ENCODE measurements around the gene ZNF432. TPM values are rescaled to one million over a fixed set of nuclear protein-coding genes. Genes with fewer than 3 reads are reported as not detected.
"Not testable (repeated sequence)": the region's sequence is repeated elsewhere in the genome, so short reads cannot be mapped to it uniquely, and the experiment has no call there.

The ZNF432 gene
- total RNA-seq, 1 donor from 2014 or later = 11.3 TPM

DNA sequence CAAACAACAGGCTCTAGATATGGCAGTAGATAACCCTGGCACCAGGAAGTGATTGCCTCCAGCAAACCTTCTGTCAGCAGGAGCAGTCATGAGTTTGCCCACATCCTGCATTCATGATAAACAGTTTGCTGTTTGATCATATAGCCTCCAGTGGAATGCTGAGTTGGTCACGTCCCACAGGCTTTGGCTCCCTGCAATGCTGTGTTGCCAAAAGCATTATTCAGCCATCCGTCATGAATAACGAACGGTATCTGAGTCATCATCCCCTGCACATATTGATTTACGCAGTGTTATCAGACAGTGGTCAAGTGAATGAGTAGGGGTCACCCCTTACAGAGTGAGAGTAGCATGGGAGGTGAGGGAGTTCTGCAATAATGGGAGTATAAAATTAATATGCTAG, 21.9 kb upstream of the ZNF432 start:
- Histone ChIP-seq H3K9me3 (peaks cover 93% of the 10 kb centered on the region), H3K27ac (no peak overlapping the region), H3K4me1 (no peaks in the 10 kb centered on the region), H3K4me3 (no peak overlapping the region), H3K27me3 (ENCODE audit: low read depth) (no peaks in the 10 kb centered on the region), H3K36me3 (peaks cover 77% of the 10 kb centered on the region)
- no peak for DNase-seq
- intact Hi-C loops (cut with DNase I) = no loop called here
- TF ChIP-seq, protein P1, sequence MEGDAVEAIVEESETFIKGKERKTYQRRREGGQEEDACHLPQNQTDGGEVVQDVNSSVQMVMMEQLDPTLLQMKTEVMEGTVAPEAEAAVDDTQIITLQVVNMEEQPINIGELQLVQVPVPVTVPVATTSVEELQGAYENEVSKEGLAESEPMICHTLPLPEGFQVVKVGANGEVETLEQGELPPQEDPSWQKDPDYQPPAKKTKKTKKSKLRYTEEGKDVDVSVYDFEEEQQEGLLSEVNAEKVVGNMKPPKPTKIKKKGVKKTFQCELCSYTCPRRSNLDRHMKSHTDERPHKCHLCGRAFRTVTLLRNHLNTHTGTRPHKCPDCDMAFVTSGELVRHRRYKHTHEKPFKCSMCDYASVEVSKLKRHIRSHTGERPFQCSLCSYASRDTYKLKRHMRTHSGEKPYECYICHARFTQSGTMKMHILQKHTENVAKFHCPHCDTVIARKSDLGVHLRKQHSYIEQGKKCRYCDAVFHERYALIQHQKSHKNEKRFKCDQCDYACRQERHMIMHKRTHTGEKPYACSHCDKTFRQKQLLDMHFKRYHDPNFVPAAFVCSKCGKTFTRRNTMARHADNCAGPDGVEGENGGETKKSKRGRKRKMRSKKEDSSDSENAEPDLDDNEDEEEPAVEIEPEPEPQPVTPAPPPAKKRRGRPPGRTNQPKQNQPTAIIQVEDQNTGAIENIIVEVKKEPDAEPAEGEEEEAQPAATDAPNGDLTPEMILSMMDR (IDR thresholded peaks at IDR 0.05) = no peak
- no peak for ATAC-seq

DNA sequence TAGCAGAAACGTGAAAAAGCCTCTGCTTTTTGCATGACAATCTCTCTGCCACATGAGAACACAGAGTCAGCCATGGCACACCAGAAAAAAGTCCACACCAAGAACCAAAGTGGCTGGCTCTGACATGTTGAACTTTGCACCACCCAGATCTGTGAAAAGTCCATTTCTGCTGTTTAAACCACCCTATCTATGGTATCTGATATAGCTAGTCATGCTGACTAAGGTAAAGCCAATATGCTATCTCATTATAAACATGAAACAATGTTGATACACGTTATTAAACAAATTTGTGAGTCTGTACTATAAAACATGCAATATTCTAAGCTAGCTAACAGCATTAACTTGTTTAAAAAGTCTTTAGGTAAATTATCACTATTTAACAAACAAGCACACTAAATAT, 21.0 kb upstream of the ZNF432 start:
- TF ChIP-seq, protein P1 (IDR thresholded peaks at IDR 0.05) = no peak
- intact Hi-C loops (cut with DNase I) = no loop called here
- no peaks in the 10 kb centered on the region for H3K27me3 ChIP-seq (ENCODE audit: low read depth)
- peaks cover 69% of the 10 kb centered on the region for H3K36me3 ChIP-seq
- H3K9me3 ChIP-seq = peaks cover 97% of the 10 kb centered on the region
- no peak overlapping the region for H3K27ac ChIP-seq
- H3K4me3 ChIP-seq = no peak overlapping the region
- no peak for ATAC-seq
- H3K4me1 ChIP-seq = no peaks in the 10 kb centered on the region
- no peak for DNase-seq

DNA sequence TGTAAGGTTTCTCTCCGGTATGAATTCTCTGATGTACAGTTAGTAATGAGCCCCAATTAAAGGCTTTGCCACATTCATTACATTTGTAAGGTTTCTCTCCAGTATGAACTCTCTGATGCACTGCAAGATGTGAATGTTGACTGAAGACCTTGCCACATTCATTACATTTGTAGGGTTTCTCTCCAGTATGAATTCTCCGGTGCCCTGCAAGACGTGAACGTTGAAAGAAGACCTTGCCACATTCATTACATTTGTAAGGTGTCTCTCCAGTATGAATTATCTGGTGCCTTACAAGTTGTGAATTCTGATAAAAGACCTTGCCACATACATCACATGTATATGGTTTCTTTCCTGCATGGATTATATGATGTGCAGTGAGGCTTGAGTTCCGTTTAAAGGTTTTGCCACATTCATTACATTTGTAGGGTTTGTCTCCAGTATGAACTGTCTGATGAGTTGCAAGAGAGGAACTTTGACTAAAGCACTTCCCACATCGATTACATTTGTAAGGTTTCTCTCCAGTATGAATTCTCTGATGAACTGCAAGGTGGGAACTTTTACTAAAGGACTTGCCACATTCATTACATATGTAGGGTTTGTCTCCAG, 17.7 kb upstream of the ZNF432 start:
- Histone ChIP-seq H3K27me3 (ENCODE audit: low read depth) (no peaks in the 10 kb centered on the region), H3K36me3 (peaks cover 51% of the 10 kb centered on the region), H3K4me3 (no peak overlapping the region), H3K9me3 (peaks cover 100% of the 10 kb centered on the region), H3K27ac (no peak overlapping the region), H3K4me1 (no peaks in the 10 kb centered on the region)
- no peak for ATAC-seq
- DNase-seq = no peak
- intact Hi-C loops (cut with DNase I) = no loop called here
- TF ChIP-seq, protein P1 (IDR thresholded peaks at IDR 0.05) = no peak

- H3K27me3 ChIP-seq (ENCODE audit: low read depth) = no peaks in the 10 kb centered on the region
- H3K4me3 ChIP-seq = no peak overlapping the region
- ATAC-seq (no peak), DNase-seq (no peak)
- H3K4me1 ChIP-seq = no peaks in the 10 kb centered on the region
- H3K27ac ChIP-seq = no peak overlapping the region
- H3K36me3 ChIP-seq = peaks cover 44% of the 10 kb centered on the region
- intact Hi-C loops (cut with DNase I) = no loop called here
- peaks cover 100% of the 10 kb centered on the region for H3K9me3 ChIP-seq
- TF ChIP-seq, protein P1 (IDR thresholded peaks at IDR 0.05) = no peak
These were observed 16.8 kb upstream of the ZNF432 start for GRCh38 chr19:52065399-52065798.

GRCh38 chr19:52056480-52056879, 7.8 kb upstream of the ZNF432 start:
- ATAC-seq; H3K27ac ChIP-seq; DNase-seq; intact Hi-C loops (cut with DNase I); H3K36me3 ChIP-seq; H3K27me3 ChIP-seq (ENCODE audit: low read depth); H3K4me3 ChIP-seq; H3K4me1 ChIP-seq: not testable (repeated sequence)
- peaks cover 84% of the 10 kb centered on the region for H3K9me3 ChIP-seq

GRCh38 chr19:52051736-52052135, 3.1 kb upstream of the ZNF432 start:
- H3K27ac ChIP-seq; H3K4me3 ChIP-seq; DNase-seq; intact Hi-C loops (cut with DNase I); H3K27me3 ChIP-seq (ENCODE audit: low read depth); H3K36me3 ChIP-seq; ATAC-seq: not testable (repeated sequence)
- Histone ChIP-seq H3K9me3 (peaks cover 39% of the 10 kb centered on the region), H3K4me1 (peaks cover 13% of the 10 kb centered on the region)
